ENCODE measurements around the gene KRTAP4-16. TPM values are rescaled to one million over a fixed set of nuclear protein-coding genes. Genes with fewer than 3 reads are reported as not detected.
"Not testable (repeated sequence)": the region's sequence is repeated elsewhere in the genome, so short reads cannot be mapped to it uniquely, and the experiment has no call there.

The KRTAP4-16 gene
- total RNA-seq, 4 donors from 2014 or later, result not detected

DNA sequence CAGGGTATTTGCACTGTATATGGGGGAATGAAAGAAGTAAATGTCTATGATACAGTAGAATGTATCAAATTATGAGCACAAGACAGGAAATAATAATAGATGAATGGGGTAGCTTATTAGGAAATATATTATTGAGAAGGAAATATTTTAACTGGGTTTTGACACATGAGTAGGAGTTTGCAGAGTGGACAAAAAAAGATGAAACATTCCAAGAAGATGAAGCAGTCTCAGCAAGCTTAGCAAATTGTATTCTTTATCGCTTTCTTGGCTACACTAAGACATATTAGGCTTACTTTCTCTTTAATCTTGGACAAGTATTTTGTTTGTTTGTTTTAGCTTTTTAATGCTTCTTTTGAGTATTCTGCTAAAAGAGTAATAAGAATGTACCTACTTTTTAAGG is 1.9 kb upstream of the KRTAP4-16 start:
- no peak for TF ChIP-seq POLR2A (IDR thresholded peaks at IDR 0.05)
- TF ChIP-seq, protein P1, sequence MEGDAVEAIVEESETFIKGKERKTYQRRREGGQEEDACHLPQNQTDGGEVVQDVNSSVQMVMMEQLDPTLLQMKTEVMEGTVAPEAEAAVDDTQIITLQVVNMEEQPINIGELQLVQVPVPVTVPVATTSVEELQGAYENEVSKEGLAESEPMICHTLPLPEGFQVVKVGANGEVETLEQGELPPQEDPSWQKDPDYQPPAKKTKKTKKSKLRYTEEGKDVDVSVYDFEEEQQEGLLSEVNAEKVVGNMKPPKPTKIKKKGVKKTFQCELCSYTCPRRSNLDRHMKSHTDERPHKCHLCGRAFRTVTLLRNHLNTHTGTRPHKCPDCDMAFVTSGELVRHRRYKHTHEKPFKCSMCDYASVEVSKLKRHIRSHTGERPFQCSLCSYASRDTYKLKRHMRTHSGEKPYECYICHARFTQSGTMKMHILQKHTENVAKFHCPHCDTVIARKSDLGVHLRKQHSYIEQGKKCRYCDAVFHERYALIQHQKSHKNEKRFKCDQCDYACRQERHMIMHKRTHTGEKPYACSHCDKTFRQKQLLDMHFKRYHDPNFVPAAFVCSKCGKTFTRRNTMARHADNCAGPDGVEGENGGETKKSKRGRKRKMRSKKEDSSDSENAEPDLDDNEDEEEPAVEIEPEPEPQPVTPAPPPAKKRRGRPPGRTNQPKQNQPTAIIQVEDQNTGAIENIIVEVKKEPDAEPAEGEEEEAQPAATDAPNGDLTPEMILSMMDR (IDR thresholded peaks at IDR 0.05), result no peak
- 87 to 97% methylated on average over 1 of the region's 1 CpG for WGBS, 2 donors
- no peak for DNase-seq (ENCODE audit: low spot score in 2 of 2)
- intact Hi-C loops (cut with DNase I; ENCODE audit: low total_unique reads), result no loop called here
- H3K4me3 ChIP-seq (ENCODE audit: low read depth, poor library complexity, severe bottlenecking), result no peak overlapping the region

DNA sequence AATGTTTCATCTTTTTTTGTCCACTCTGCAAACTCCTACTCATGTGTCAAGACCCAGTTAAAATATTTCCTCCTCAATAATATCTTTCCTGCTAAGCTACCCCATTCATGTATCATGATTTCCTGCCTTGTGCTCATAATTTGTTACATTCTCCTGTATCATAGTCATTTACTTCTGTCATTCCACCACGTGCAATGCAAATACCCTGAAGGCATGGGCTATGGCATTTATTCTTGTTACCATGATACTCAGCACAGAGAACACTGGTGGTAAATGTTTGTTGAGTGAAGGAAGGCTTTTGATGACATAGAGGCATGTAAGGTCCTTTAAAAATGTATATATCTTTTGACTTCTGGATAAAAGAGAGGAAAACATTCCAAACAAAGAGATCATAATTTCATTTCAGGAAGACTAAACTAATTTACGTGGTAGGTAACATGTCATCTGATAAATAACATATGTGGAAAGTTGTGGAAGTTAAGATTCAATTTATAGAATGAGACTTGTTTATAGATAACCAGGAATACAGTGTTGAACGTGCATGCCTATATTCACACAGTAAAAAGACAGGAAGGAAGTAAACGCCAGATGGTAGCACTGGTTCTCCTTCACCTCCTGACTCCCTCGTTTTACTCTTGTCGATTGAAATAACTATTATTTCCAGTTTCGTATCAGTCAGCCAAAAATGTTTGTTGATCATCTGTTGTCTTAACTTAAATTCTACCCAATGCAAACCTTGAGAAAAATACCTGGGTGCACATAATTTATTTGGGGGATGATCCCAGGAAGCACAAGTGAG is 2.1 kb downstream of the KRTAP4-16 start:
- DNase-seq (ENCODE audit: low spot score in 2 of 2); H3K4me3 ChIP-seq (ENCODE audit: low read depth, poor library complexity, severe bottlenecking); intact Hi-C loops (cut with DNase I; ENCODE audit: low total_unique reads): not testable (repeated sequence)
- 48 to 50% methylated on average over 7 of the region's 7 CpGs for WGBS, 2 donors

DNA sequence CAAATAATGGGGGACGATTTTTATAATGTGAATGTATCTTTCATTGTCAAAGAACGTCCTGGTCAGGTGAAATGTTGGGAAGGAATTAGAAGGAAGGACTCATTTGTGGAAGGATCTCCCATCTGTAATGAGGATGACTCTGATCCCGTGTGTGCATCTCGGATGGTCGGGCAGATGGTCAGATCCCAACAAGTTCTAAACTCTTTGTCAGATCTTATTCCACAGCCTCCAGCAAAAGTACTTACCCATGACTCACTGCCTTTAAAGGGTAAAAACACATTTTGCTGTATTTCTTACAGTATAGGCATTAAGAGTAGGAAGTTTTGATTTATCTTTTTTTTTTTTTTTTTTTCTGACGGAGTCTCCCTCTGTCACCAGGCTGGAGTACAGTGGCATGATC is 3.5 kb downstream of the KRTAP4-16 start:
- WGBS, 2 donors, result 54 to 60% methylated on average over 6 of the region's 6 CpGs
- TF ChIP-seq POLR2A (IDR thresholded peaks at IDR 0.05), result no peak
- TF ChIP-seq, protein P1 (IDR thresholded peaks at IDR 0.05), result no peak

DNA sequence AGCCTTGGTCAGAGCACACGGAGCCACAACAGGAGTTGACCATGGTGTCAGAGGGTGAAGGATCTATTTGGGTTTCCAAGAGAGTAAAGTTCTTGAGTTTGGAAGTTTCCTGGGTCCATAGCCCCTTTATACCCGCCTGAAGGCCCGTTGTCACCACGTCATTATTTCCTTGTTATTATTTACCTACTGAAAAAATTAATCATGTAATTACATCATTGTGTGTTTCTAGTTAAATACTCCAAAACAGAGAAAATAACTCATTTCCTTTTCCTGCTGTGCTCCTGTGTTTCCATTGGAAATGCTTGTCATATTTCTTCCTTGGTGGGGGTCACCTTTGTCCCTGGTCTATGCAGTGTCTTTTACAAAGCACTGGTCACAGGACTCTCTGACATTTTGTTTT is 4.0 kb downstream of the KRTAP4-16 start, which contains the start of gene KRTAP4-8:
Gene KRTAP4-8 (minus strand): TSS at position 101 of the 400 bp plus-strand sequence. CDS start 58 bp downstream, at position 43.
- intact Hi-C loops (cut with DNase I; ENCODE audit: low total_unique reads), result no loop called here
- TF ChIP-seq, protein P1 (IDR thresholded peaks at IDR 0.05), result no peak
- no peak for TF ChIP-seq POLR2A (IDR thresholded peaks at IDR 0.05)
- H3K4me3 ChIP-seq (ENCODE audit: low read depth, poor library complexity, severe bottlenecking), result no peak within 1 kb of the TSS
- no peak for DNase-seq (ENCODE audit: low spot score in 2 of 2)
- WGBS, 2 donors, result 67 to 72% methylated on average over 4 of the region's 4 CpGs

More for the DNA sequence above, 3.5 kb downstream of the KRTAP4-16 start:
- intact Hi-C loops (cut with DNase I; ENCODE audit: low total_unique reads), result no loop called here
- no peak for DNase-seq (ENCODE audit: low spot score in 2 of 2)
- no peak overlapping the region for H3K4me3 ChIP-seq (ENCODE audit: low read depth, poor library complexity, severe bottlenecking)

DNA sequence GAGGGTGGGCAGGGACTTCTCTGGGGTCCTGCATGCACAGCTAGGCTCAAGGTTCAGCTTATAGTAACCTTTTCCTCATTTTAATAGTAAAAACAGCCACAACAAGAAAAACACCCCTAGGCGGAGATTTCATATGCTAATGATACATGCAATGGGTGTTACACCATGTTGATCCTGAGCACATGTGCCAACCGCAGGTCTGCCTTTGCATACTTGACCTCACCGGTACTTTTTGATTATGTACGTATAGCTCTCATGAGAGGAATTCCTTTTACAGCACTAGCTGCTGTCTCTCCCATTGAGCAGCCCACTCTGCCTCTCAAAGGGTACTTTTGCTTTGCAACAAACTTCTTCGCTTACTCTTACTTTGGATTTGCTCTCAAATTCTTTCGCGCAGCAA is 6.0 kb downstream of the KRTAP4-16 start:
- intact Hi-C loops (cut with DNase I; ENCODE audit: low total_unique reads), result no loop called here
- TF ChIP-seq POLR2A (IDR thresholded peaks at IDR 0.05), result no peak
- TF ChIP-seq, protein P1 (IDR thresholded peaks at IDR 0.05), result no peak
- WGBS, 2 donors, result 61% methylated on average over 7 of the region's 7 CpGs
- no peak overlapping the region for H3K4me3 ChIP-seq (ENCODE audit: low read depth, poor library complexity, severe bottlenecking)
- DNase-seq (ENCODE audit: low spot score in 2 of 2), result no peak

DNA sequence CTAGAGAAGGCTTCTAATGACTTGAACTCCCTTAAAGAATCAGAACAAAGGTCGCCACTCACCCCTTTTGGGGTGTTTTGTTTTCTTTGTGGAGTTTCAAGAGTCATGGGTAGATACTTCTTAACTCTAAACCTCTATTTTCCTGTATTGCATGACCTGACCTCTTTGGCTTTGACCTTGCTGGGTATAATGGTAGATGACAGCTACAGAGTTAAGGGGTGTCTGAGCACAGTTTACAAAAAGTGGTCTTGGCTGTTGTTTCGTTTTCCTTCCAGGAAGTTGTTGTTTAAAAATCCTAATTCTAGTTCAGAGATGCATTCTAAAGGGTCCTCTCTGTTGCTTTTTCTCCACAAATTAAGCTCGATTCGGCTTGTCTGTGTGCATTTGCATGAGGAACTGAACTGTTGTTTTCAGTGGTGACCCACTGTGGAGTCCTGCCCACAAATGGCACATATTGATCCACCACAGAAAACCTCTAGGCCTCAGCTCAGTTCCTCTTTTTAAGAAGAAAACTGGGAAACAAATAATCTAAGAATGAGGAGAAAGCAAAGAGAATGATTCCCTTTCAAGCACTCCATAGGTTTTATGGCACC is 13.2 kb downstream of the KRTAP4-16 start:
- DNase-seq (ENCODE audit: low spot score in 2 of 2); intact Hi-C loops (cut with DNase I; ENCODE audit: low total_unique reads); H3K4me3 ChIP-seq (ENCODE audit: low read depth, poor library complexity, severe bottlenecking): not testable (repeated sequence)
- WGBS, 2 donors, result 51 to 67% methylated on average over 4 of the region's 4 CpGs

DNA sequence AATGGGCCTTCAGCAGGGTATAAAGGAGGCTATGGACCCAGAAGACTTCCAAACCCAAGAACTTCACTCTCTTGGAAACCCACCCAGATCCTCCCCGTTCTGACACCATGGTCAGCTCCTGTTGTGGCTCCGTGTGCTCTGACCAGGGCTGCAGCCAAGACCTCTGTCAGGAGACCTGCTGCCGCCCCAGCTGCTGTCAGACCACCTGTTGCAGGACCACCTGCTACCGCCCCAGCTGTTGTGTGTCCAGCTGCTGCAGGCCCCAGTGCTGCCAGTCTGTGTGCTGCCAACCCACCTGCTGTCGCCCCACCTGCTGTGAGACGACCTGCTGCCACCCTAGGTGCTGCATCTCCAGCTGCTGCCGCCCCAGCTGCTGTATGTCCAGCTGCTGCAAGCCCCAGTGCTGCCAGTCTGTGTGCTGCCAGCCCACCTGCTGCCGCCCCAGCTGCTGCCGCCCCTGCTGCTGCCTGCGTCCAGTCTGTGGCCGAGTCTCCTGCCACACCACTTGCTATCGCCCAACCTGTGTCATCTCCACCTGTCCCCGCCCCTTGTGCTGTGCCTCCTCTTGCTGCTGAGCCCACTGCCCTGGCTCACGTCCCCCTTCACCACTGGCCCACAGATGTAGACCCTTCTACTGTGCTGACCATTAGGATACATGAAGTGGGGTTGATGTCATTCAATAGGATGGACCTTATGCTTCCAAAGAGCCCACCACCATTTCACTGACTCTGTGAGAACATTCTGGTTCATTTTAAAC is 17.7 kb downstream of the KRTAP4-16 start, which contains the start of gene KRTAP4-7:
Gene KRTAP4-7 (plus strand): TSS at position 51 of the 757 bp plus-strand sequence. CDS start 57 bp downstream, at position 108.
- 84 to 87% methylated on average over 7 to 11 of the region's 14 CpGs for WGBS, 2 donors
- H3K4me3 ChIP-seq (ENCODE audit: low read depth, poor library complexity, severe bottlenecking); intact Hi-C loops (cut with DNase I; ENCODE audit: low total_unique reads): not testable (repeated sequence)
- peak in 1 of 2 donors; percentile 54 for DNase-seq (ENCODE audit: low spot score in 2 of 2)

DNA sequence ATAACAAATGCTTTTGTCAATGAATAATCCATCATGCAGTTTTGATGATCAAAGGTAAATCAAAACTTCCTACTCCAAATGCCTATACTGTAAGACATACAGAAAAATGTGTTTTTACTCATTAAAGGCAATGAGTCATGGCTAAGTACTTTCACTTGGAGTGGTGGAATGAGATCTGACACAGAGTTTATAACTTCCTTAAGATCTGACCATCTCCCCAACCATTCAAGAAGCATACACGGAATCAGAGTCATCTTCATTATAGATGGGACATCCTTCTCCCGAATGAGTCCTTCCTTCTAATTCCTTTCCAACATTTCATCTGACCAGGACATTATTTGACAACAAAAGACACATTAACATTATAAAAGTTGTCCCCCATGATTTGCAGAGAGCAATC is 18.6 kb downstream of the KRTAP4-16 start:
- intact Hi-C loops (cut with DNase I; ENCODE audit: low total_unique reads); H3K4me3 ChIP-seq (ENCODE audit: low read depth, poor library complexity, severe bottlenecking); DNase-seq (ENCODE audit: low spot score in 2 of 2): not testable (repeated sequence)
- WGBS, 2 donors, result 51 to 59% methylated on average over 2 of the region's 2 CpGs

Measured in lower leg skin (tissue), 4 donors.